AG08396 (cell line): ENCODE measurements around the gene VPREB1.
"Not testable (repeated sequence)": the region's sequence is repeated elsewhere in the genome, so short reads cannot be mapped to it uniquely, and the experiment has no call there.

Source experiments
- DNase-seq: peaks from one replicate; pipeline ENCODE4 v3.0.0; 2012; ENCODE audit warnings: low spot score, mixed read lengths

The VPREB1 gene

DNA sequence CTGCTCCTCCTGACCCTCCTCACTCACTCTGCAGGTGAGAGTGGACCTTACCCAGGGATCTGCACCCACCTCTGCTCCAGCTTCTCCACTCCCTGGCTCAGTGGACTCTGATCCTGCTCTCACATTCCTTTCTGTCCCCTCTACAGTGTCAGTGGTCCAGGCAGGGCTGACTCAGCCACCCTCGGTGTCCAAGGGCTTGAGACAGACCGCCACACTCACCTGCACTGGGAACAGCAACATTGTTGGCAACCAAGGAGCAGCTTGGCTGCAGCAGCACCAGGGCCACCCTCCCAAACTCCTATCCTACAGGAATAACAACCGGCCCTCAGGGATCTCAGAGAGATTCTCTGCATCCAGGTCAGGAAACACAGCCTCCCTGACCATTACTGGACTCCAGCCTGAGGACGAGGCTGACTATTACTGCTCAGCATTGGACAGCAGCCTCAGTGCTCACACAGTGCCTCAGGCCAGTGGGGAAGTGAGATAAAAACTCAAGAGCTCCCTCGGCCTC, 29.7 kb upstream of the VPREB1 start:
- no peak for DNase-seq

GRCh38 chr22:22215659-22216449, 28.7 kb upstream of the VPREB1 start:
- no peak for DNase-seq

DNA sequence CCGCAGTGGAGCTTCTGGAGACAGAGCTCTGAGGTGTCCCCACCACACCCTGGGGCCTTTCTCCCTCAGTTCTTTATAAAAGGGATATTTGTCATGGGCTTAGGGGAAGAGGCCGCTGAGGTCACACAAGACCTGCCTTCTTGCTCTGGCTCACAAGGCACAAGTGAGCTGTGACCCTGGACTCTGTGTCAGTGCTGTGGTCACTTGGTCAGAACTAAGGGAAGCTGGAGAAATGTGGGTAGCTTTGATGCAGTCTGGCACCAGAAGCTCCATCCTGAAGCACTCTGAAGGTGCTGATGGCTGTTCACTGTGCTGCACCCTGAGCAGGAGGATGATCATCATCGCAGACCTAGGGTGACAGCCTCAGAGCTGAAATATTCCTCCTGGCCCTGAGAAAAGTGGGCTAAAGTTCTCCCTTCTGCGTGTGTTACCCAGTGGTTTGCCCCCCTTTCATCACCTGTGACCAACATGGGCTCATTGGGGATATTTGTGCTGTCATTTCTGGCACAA, 28.1 kb upstream of the VPREB1 start:
- no peak for DNase-seq

GRCh38 chr22:22218302-22218701, 26.3 kb upstream of the VPREB1 start:
- no peak for DNase-seq

- DNase-seq, result no peak
These were observed 25.2 kb upstream of the VPREB1 start for GRCh38 chr22:22219140-22219996.

GRCh38 chr22:22221043-22221442, 23.5 kb upstream of the VPREB1 start:
- not testable (repeated sequence) for DNase-seq

- DNase-seq, result no peak
These were observed 18.0 kb upstream of the VPREB1 start for GRCh38 chr22:22226448-22227187.

- DNase-seq, result no peak
These were observed 16.2 kb upstream of the VPREB1 start for GRCh38 chr22:22228421-22228820.

DNA sequence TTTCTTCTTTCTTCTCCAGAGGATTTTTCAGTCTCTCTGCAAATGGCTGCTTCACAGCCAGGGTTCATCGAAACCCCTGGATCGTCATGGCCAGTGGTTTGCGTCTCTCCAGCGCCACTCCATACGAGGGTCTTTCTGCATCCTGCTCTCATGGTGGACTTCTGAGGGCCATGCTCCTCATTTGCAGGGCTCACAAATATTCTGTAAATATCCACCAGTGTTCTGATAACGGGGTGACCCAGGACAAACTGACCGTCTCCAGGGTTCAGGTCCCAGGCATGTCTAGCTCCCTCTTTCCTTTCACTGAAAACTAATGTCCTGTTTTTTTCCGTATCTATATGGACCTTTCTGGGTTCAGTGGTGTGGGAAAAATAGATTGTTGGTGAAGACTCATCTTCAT, 15.7 kb upstream of the VPREB1 start:
- DNase-seq, result no peak

- no peak for DNase-seq
These were observed 14.7 kb upstream of the VPREB1 start for GRCh38 chr22:22229683-22230420.

- DNase-seq, result no peak
These were observed 14.1 kb upstream of the VPREB1 start for GRCh38 chr22:22230438-22230837.

DNA sequence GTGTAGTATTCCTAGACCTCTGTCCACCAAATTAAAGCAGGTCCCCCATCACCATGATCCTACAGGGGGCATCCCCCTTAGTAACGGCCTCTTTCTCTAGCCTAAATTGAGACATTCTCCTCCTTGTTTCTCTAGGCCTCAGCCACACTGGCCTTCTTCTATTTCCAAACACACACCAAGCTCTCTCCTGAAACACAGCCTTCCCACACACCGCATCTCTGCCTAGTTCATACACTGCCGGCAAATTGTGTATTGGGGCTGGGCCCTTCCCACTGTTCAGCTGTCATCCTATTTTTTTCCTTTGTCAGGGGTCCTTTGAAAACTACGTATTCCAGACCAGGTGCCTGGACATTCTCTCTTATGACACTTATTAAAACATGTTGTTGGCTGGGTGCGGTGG, 11.5 kb upstream of the VPREB1 start:
- DNase-seq, result no peak

DNA sequence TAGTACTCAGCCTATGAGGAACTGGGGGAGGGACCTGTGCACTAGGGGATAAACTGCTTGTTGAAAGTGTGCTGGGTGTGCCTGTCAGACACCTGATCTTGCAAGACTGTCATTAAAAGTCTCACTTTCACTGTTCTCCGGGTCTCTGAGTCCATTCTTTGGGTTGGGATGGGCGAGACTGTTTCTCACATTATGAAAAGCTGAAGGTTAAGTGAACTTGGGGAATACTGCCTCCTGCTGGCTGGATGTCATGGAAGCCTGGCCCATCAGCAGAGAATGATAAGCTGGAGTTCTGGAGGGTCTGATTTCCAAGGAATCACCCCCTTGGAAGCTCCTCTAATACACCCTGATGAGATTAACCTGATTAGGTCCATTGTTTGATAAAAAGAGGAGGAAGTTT, 9.0 kb upstream of the VPREB1 start:
- DNase-seq, result peak; percentile 41

GRCh38 chr22:22237521-22237920, 7.1 kb upstream of the VPREB1 start:
- DNase-seq, result no peak

DNA sequence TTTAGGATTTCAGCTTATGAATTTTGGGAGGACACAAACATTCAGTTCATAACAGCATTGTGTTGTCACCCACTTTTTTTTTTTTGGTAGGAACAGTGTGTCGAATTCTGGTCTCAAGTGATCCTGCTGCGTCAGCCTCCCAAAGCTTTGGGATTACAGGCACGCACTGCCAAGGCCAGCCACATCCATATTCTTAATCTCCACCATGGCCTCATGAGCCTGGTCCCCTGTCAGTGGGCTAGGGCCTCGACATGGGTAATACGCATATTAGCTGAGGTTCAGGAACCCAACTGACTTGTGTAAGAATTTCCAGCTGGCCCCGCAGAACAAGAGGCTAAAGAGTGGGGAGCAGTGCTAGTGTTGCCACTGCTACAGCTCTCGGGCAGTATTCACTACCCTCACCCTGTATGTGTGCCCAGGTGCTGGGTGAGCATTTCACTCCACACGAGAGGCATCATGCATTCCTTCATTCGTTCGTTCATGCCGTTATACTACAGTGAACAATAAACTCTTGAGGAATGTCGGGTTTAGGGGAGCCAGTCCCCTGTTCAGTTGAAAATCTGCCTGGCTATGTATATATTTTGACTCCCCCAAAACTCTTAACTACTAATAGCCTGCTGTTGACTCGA, 5.2 kb upstream of the VPREB1 start:
- no peak for DNase-seq

GRCh38 chr22:22241554-22241898, 3.1 kb upstream of the VPREB1 start:
- no peak for DNase-seq

- no peak for DNase-seq
These were observed 2.1 kb upstream of the VPREB1 start for GRCh38 chr22:22242488-22242887.

DNA sequence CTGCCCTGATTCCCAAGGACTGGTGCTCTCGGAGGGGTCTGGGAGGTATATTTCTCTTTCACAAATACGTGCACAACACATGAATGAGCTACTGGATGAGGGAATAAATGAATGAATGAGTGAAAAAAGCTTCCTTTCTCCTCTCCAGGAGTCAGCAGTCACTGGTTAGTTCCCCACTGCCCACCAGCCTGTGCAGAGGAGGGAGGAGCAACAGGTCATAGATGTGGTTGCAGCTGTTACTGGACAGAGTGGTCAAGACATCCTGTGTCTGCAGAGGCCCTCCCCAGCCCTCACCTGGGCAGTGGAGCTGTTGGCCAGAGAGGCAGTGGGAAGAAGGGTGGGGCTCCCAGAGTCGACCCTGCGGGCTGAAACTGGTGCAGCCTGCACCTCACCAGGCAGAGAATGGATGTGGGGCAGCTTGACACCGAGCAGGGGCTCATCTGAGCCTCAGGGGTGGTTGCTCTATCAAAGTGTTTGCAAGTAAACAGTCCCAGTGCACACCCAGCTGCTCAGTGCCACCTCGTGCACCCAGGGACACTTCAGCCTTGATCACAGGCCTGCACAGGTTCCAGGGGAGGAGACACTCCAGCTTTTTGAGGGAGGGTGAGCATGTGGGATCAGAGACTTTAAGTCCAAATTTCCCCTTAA, 1.4 kb upstream of the VPREB1 start:
- DNase-seq, result no peak

DNA sequence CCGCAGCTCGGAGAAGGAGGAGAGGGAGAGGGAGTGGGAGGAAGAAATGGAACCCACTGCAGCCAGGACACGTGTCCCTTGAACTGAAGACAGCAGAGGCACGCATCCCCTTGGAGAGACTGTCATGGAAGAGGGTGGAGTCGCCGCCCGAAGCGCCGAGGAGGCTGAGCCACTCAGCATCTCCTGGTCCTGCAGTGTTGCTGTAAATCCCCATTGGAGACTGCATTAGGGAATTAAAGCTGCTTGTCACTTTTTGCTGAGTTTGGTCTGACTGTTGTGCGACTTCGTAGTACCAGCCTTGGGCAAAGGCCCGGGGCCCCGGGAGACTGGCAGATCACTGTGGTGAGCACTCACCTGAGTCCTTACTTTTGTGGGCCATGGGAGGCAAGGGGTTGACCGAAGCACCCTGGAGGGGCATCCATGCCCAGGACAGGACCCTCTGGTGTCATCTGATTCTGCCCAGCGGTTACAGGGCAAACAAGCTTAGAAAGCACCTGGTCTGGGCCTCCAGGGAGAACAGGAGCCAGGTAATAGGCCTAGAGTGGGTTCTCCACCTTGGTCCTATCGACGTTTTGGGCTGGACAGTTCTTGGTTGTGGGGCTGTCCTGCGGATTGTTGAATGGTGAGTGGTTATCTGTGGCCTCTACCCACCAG, 797 bp downstream of the VPREB1 start:
- DNase-seq, result no peak

DNA sequence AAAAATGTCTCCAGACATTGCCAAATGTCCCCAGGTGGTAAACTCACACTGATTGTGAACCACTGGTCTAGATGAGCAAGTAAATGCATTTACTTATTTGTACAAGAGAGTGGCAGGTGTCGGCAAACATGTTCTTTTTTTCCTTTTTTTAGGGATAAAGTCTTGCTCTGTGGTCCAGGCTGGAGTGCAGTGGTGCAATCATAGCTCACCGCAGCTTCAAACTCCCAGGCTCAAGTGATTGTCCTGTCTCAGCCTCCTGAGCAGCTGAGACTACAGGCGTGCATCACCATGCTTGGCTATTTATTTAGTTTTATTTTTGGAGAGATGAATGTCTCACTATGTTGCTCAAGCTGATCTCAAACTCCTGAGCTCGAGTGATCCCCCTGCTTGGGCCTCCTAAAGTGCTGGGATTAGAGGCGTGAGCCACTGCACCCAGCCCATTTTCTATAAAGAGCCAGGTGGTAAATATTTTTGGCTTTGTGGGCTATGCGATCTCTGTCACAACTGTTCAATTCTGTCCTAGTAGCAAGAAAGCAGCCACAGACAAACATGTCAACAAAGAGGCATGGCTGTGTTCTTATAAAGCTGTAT, 1.4 kb downstream of the VPREB1 start:
- DNase-seq, result no peak
